ENCODE measurements around the gene IDH3B.

Gene IDH3B

GRCh38 chr20:2619337-2619736 lies 44.7 kb downstream of the IDH3B start:
- no peak for TF ChIP-seq CTCF (IDR thresholded peaks at IDR 0.05; ENCODE audit: extremely low read depth, insufficient read depth, missing control alignments)
- DNase-seq (ENCODE audit: low spot score): no peak
- in situ Hi-C loops (cut with MboI; ENCODE audit: low pct_unique_long_range_greater_than_20kb, low sequenced_read_pairs, unreplicated experiment): no loop called here

- in situ Hi-C loops (cut with MboI; ENCODE audit: low pct_unique_long_range_greater_than_20kb, low sequenced_read_pairs, unreplicated experiment): no loop called here
- TF ChIP-seq CTCF (IDR thresholded peaks at IDR 0.05; ENCODE audit: extremely low read depth, insufficient read depth, missing control alignments): no peak
- no peak for DNase-seq (ENCODE audit: low spot score)
Measured at GRCh38 chr20:2618815-2619214, 45.2 kb downstream of the IDH3B start.

GRCh38 chr20:2617099-2617714 lies 46.8 kb downstream of the IDH3B start:
- DNase-seq (ENCODE audit: low spot score): peak; percentile 28
- TF ChIP-seq CTCF (IDR thresholded peaks at IDR 0.05; ENCODE audit: extremely low read depth, insufficient read depth, missing control alignments): no peak
- in situ Hi-C loops (cut with MboI; ENCODE audit: low pct_unique_long_range_greater_than_20kb, low sequenced_read_pairs, unreplicated experiment): no loop called here

GRCh38 chr20:2616634-2617033 lies 47.4 kb downstream of the IDH3B start:
- TF ChIP-seq CTCF (IDR thresholded peaks at IDR 0.05; ENCODE audit: extremely low read depth, insufficient read depth, missing control alignments): no peak
- in situ Hi-C loops (cut with MboI; ENCODE audit: low pct_unique_long_range_greater_than_20kb, low sequenced_read_pairs, unreplicated experiment): no loop called here
- DNase-seq (ENCODE audit: low spot score): no peak

GRCh38 chr20:2612073-2612472 lies 51.9 kb downstream of the IDH3B start:
- in situ Hi-C loops (cut with MboI; ENCODE audit: low pct_unique_long_range_greater_than_20kb, low sequenced_read_pairs, unreplicated experiment): no loop called here
- no peak for TF ChIP-seq CTCF (IDR thresholded peaks at IDR 0.05; ENCODE audit: extremely low read depth, insufficient read depth, missing control alignments)
- DNase-seq (ENCODE audit: low spot score): no peak

GRCh38 chr20:2610941-2611720 lies 52.9 kb downstream of the IDH3B start:
- in situ Hi-C loops (cut with MboI; ENCODE audit: low pct_unique_long_range_greater_than_20kb, low sequenced_read_pairs, unreplicated experiment): no loop called here
- no peak for DNase-seq (ENCODE audit: low spot score)
- TF ChIP-seq CTCF (IDR thresholded peaks at IDR 0.05; ENCODE audit: extremely low read depth, insufficient read depth, missing control alignments): no peak
